Transverse colon (tissue), 4 donors: ENCODE results near the gene GALNT13. TPM values are rescaled to one million over a fixed set of nuclear protein-coding genes. Genes with fewer than 3 reads are reported as not detected.

Experiments used
- DNase-seq: peaks from one replicate; pipeline ENCODE4 v3.0.0-alpha.2; 2019
- H3K27ac ChIP-seq, 4 donors: fragments of 200-600 bp; sonication (generic); 2 replicates each; pipeline ENCODE4 v1.5.1; 2016 to 2018; ENCODE audit warnings: inconsistent platforms in 4 of 4
- H3K27me3 ChIP-seq: fragments of 200-600 bp; sonication (generic); 2 replicates; pipeline ENCODE4 v1.5.1; 2017; ENCODE audit warnings: inconsistent platforms
- H3K36me3 ChIP-seq, 4 donors: fragments of 200-600 bp; sonication (generic); 2 replicates each; pipeline ENCODE4 v1.5.1; 2017 to 2019; ENCODE audit warnings: inconsistent platforms in 4 of 4
- H3K4me1 ChIP-seq, 4 donors: fragments of 200-600 bp; sonication (generic); 2 replicates each; pipeline ENCODE4 v1.5.1; 2017 to 2020; ENCODE audit warnings: inconsistent platforms in 4 of 4
- H3K4me3 ChIP-seq, 4 donors: fragments of 200-600 bp; sonication (generic); 1 replicate in 1 of 4; 2 replicates in 3 of 4; pipeline versions ENCODE4 v1.5.1 to v1.6.1; 2017 to 2019; ENCODE audit warnings: inconsistent platforms in 4 of 4
- H3K9me3 ChIP-seq, 2 donors: fragments of 200-600 bp; sonication (generic); 2 replicates each; pipeline ENCODE4 v1.5.1; 2017 to 2019; ENCODE audit warnings: inconsistent platforms in 2 of 2
- CTCF ChIP-seq, 5 experiments: fragments of 200-600 bp in 3 of 5; fragments of 450-650 bp in 2 of 5; sonication (generic) in 3 of 5; IDR thresholded peaks; 1 replicate in 2 of 5; 2 replicates in 3 of 5; pipeline ENCODE4 v1.5.1; 2016 to 2017; ENCODE audit warnings: antibody characterized with exemption in 5 of 5, inconsistent platforms in 3 of 5, mild to moderate bottlenecking in 2 of 5, moderate library complexity in 1 of 5
- EP300 ChIP-seq: sonication (generic); formaldehyde crosslinking; IDR thresholded peaks from one replicate; pipeline ENCODE4 v1.6.1; 2017; ENCODE audit warnings: antibody characterized with exemption, low read depth
- POLR2A ChIP-seq: fragments of 450-650 bp; IDR thresholded peaks from one replicate; pipeline ENCODE4 v1.6.1; 2016; ENCODE audit warnings: antibody characterized with exemption, mild to moderate bottlenecking, moderate library complexity
- POLR2AphosphoS5 ChIP-seq, 3 donors: sonication (generic); formaldehyde crosslinking; IDR thresholded peaks; one replicate each; pipeline ENCODE4 v1.6.1; 2016; ENCODE audit warnings: antibody characterized with exemption in 3 of 3
- WGBS, 2 donors: methylation state at CpG; one replicate each; pipeline ENCODE4 v1.1.5; 2018; ENCODE audit warnings: low coverage in 1 of 2; 5-methylcytosine and 5-hydroxymethylcytosine counted together
- in situ Hi-C, 4 donors: fragments of 200-750 bp; cut with MboI; loops; one replicate each; pipeline versions ENCODE4 v1.15.0 to v1.15.1; 2017; ENCODE audit warnings: low sequenced_read_pairs in 3 of 4, low pct_ligation_motif_present in 1 of 4, low pct_unique_long_range_greater_than_20kb in 1 of 4
- intact Hi-C: fragments of 100-400 bp; cut with DNase I; formaldehyde crosslinking; loops from one replicate; pipeline ENCODE4 v1.15.1; 2023; ENCODE audit warnings: low total_unique reads
- total RNA-seq, 4 donors: library from RNA; depleted of rRNA; stranded (reverse); fragments of >200 nt; gene quantifications; one replicate each; pipeline ENCODE4 v1.1.0, GENCODE V29; 2016

The GALNT13 gene
- total RNA-seq, 4 donors from 2014 or later, result 0.41 to 0.95 TPM; not detected in 2

- H3K4me3 ChIP-seq, result no peak overlapping the region
- H3K9me3 ChIP-seq, result no peaks in the 10 kb centered on the region
- intact Hi-C loops, result no loop called here
- no peaks in the 10 kb centered on the region for H3K27me3 ChIP-seq
- DNase-seq, result no peak
- TF ChIP-seq CTCF (IDR thresholded peaks at IDR 0.05) (no peak), EP300 (no peak)
- no peaks in the 10 kb centered on the region for H3K36me3 ChIP-seq
- WGBS, 2 donors, result 87 to 95% methylated on average over 5 of the region's 5 CpGs
- in situ Hi-C loops, result no loop called here
- H3K4me1 ChIP-seq, result no peaks in the 10 kb centered on the region
- no peak overlapping the region for H3K27ac ChIP-seq
These were observed 310.3 kb downstream of the GALNT13 start for GRCh38 chr2:154182008-154182407.

GRCh38 chr2:154187948-154188347 is 316.2 kb downstream of the GALNT13 start:
- Histone ChIP-seq H3K27ac (no peak overlapping the region), H3K27me3 (no peaks in the 10 kb centered on the region), H3K9me3 (no peaks in the 10 kb centered on the region), H3K36me3 (no peaks in the 10 kb centered on the region), H3K4me1 (no peaks in the 10 kb centered on the region), H3K4me3 (no peak overlapping the region)
- intact Hi-C loops (no loop called here), in situ Hi-C loops (no loop called here)
- WGBS, 2 donors, result 62 to 81% methylated on average over 2 of the region's 2 CpGs
- no peak for TF ChIP-seq CTCF (IDR thresholded peaks at IDR 0.05)
- no peak for TF ChIP-seq POLR2A
- TF ChIP-seq POLR2AphosphoS5 (IDR thresholded peaks at IDR 0.05), result no peak
- no peak for TF ChIP-seq EP300
- DNase-seq, result no peak

GRCh38 chr2:154189953-154190352 is 318.2 kb downstream of the GALNT13 start:
- DNase-seq, result no peak
- TF ChIP-seq POLR2AphosphoS5 (IDR thresholded peaks at IDR 0.05), result no peak
- TF ChIP-seq EP300, result no peak
- TF ChIP-seq POLR2A, result no peak
- no peak for TF ChIP-seq CTCF (IDR thresholded peaks at IDR 0.05)
- no peaks in the 10 kb centered on the region for H3K36me3 ChIP-seq
- no peaks in the 10 kb centered on the region for H3K9me3 ChIP-seq
- WGBS, 2 donors, result 67 to 75% methylated on average over 2 of the region's 2 CpGs
- H3K4me1 ChIP-seq, result no peaks in the 10 kb centered on the region
- no peak overlapping the region for H3K4me3 ChIP-seq
- H3K27ac ChIP-seq, result no peak overlapping the region
- in situ Hi-C loops, result no loop called here
- no peaks in the 10 kb centered on the region for H3K27me3 ChIP-seq
- intact Hi-C loops, result no loop called here

- Histone ChIP-seq H3K4me1 (no peaks in the 10 kb centered on the region), H3K36me3 (no peaks in the 10 kb centered on the region), H3K9me3 (no peaks in the 10 kb centered on the region), H3K27ac (no peak overlapping the region), H3K27me3 (no peaks in the 10 kb centered on the region), H3K4me3 (no peak overlapping the region)
- 57 to 68% methylated on average over 2 of the region's 2 CpGs for WGBS, 2 donors
- in situ Hi-C loops, result no loop called here
- no peak for TF ChIP-seq POLR2AphosphoS5 (IDR thresholded peaks at IDR 0.05)
- TF ChIP-seq EP300, result no peak
- no peak for TF ChIP-seq POLR2A
- no peak for TF ChIP-seq CTCF (IDR thresholded peaks at IDR 0.05)
- intact Hi-C loops, result no loop called here
- DNase-seq, result no peak
These were observed 321.5 kb downstream of the GALNT13 start for GRCh38 chr2:154193246-154193645.
